K562 (cell line): Measurements from ENCODE around the gene PWWP2A.

Source experiments
- BDP1 ChIP-seq: IDR thresholded peaks from 3 replicates; pipeline ENCODE4 v1.6.1; 2011; ENCODE audit not compliant: insufficient read length, insufficient read depth
- CBX5 ChIP-seq: IDR thresholded peaks from 2 replicates; pipeline ENCODE4 v1.6.1; 2014; ENCODE audit warnings: low read depth, borderline replicate concordance
- EZH2 ChIP-seq: IDR thresholded peaks from 2 replicates; pipeline ENCODE4 v1.6.1; 2012; ENCODE audit warnings: low read depth, mild to moderate bottlenecking, inconsistent platforms, low read length, borderline replicate concordance
- KLF13 ChIP-seq: fragments of 450-650 bp; IDR thresholded peaks from 2 replicates; pipeline ENCODE4 v1.6.1; 2016; ENCODE audit warnings: missing genetic modification characterization, low read depth, mild to moderate bottlenecking, missing compliant biosample characterization, moderate library complexity, borderline replicate concordance
- PHF20 ChIP-seq: fragments of 450-650 bp; IDR thresholded peaks from 2 replicates; pipeline ENCODE4 v1.6.1; 2018; ENCODE audit not compliant: partially characterized antibody
- POLR2H ChIP-seq: IDR thresholded peaks from 2 replicates; pipeline ENCODE4 v1.6.1; 2016; ENCODE audit warnings: missing genetic modification characterization, low read depth, mild to moderate bottlenecking, control low read depth, missing compliant biosample characterization, moderate library complexity
- PTRF ChIP-seq: fragments of 450-650 bp; IDR thresholded peaks from 2 replicates; pipeline ENCODE4 v1.6.1; 2016; ENCODE audit warnings: mild to moderate bottlenecking, missing genetic modification characterization, missing compliant biosample characterization
- TARDBP ChIP-seq: fragments of 450-650 bp; IDR thresholded peaks from 2 replicates; pipeline ENCODE4 v1.6.1; 2016
- ZNF274 ChIP-seq: IDR thresholded peaks from 2 replicates; pipeline ENCODE4 v1.6.1; 2011; ENCODE audit warnings: low read depth, mild to moderate bottlenecking, low read length, moderate library complexity, borderline replicate concordance
- TF ChIP-seq, protein P1 (sequence below), 2 experiments: fragments of 450-650 bp; conservative IDR thresholded peaks; 2 replicates each; pipeline ENCODE4 v1.6.1; 2017; ENCODE audit warnings: mild to moderate bottlenecking in 2 of 2, moderate library complexity in 2 of 2
- TF ChIP-seq, protein P2 (sequence below): sonication (generic); formaldehyde crosslinking; IDR thresholded peaks from 2 replicates; pipeline ENCODE4 v1.8.0; 2022; ENCODE audit warnings: missing genetic modification reagents, mild to moderate bottlenecking, borderline replicate concordance

DNA sequence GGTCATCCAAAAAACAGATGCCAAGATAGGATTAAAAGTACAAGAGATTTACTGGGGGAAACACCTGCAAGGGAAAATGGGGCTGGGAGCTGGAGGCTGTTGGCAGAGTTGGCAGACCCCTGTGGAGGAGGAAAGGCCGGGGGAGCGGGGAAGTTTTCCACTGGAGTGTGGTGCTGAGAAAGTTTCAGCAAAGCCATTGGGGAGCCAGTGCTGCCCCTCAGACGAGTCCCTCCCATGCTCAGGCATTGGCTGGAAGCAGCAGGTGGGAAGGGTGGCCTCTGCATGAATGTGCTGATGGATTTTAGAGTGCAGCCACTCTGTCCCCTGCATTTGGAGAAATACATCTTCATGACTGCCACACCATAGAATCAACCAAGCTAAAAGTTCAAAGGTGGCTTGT lies 57.5 kb downstream of the PWWP2A start:
- no peak for TF ChIP-seq EZH2
- no peak for TF ChIP-seq PTRF (tag)
- TF ChIP-seq, protein P1, sequence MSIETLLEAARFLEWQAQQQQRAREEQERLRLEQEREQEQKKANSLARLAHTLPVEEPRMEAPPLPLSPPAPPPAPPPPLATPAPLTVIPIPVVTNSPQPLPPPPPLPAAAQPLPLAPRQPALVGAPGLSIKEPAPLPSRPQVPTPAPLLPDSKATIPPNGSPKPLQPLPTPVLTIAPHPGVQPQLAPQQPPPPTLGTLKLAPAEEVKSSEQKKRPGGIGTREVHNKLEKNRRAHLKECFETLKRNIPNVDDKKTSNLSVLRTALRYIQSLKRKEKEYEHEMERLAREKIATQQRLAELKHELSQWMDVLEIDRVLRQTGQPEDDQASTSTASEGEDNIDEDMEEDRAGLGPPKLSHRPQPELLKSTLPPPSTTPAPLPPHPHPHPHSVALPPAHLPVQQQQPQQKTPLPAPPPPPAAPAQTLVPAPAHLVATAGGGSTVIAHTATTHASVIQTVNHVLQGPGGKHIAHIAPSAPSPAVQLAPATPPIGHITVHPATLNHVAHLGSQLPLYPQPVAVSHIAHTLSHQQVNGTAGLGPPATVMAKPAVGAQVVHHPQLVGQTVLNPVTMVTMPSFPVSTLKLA (conservative IDR thresholded peaks at IDR 0.05) = no peak
- no peak for TF ChIP-seq CBX5
- TF ChIP-seq ZNF274 = no peak
- TF ChIP-seq POLR2H (tag) = no peak
- no peak for TF ChIP-seq KLF13 (tag)
- no peak for TF ChIP-seq TARDBP
- TF ChIP-seq, protein P2, sequence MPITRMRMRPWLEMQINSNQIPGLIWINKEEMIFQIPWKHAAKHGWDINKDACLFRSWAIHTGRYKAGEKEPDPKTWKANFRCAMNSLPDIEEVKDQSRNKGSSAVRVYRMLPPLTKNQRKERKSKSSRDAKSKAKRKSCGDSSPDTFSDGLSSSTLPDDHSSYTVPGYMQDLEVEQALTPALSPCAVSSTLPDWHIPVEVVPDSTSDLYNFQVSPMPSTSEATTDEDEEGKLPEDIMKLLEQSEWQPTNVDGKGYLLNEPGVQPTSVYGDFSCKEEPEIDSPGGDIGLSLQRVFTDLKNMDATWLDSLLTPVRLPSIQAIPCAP (CRISPR knock-in tag) = no peak
- TF ChIP-seq BDP1 = no peak
- TF ChIP-seq PHF20 = no peak
